Fibroblast of lung (primary cell): ENCODE results near the gene CCDC3.

Source experiments
- CTCF ChIP-seq, 2 donors: IDR thresholded peaks in 1 of 2; conservative IDR thresholded peaks in 1 of 2; 1 replicate in 1 of 2; 2 replicates in 1 of 2; pipeline ENCODE4 v1.5.1; 2011 to 2012; ENCODE audit warnings: low read length in 2 of 2, control low read depth in 1 of 2, inconsistent platforms in 1 of 2, low read depth in 1 of 2, mild to moderate bottlenecking in 1 of 2
- EZH2 ChIP-seq: IDR thresholded peaks from 2 replicates; pipeline ENCODE4 v1.5.1; 2012; ENCODE audit warnings: low read length, control low read depth, mild to moderate bottlenecking; ENCODE audit errors: missing control alignments

- TF ChIP-seq CTCF (conservative IDR thresholded peaks at IDR 0.05 in 1 of 2, IDR thresholded peaks at IDR 0.05 in 1 of 2; ENCODE audit: low read depth in 1 of 2, low read length in 2 of 2), result no peak
- TF ChIP-seq EZH2, result no peak
Measured at GRCh38 chr10:13016426-13016825, 14.9 kb upstream of the CCDC3 start.
